BLaER1 treated with 17β-estradiol and CSF1 and Interleukin-3, amounts not matched to agents 10 nM and 100 nM (cell line): Measurements from ENCODE around the gene EFNA3.

Experiments
- H3K27ac ChIP-seq, 11 experiments: shearing (Covaris generic); formaldehyde crosslinking; 2 replicates each; pipeline ENCODE4 v1.8.1; 2022
- H3K27me3 ChIP-seq, 11 experiments: shearing (Covaris generic); formaldehyde crosslinking; 2 replicates each; pipeline ENCODE4 v1.8.1; 2022
- H3K36me3 ChIP-seq, 11 experiments: shearing (Covaris generic); formaldehyde crosslinking; 2 replicates each; pipeline ENCODE4 v1.8.1; 2022
- H3K4me1 ChIP-seq, 10 experiments: shearing (Covaris generic); formaldehyde crosslinking; 2 replicates each; pipeline ENCODE4 v1.8.1; 2022
- H3K4me2 ChIP-seq, 11 experiments: shearing (Covaris generic); formaldehyde crosslinking; 2 replicates each; pipeline ENCODE4 v1.8.1; 2022
- H3K4me3 ChIP-seq, 10 experiments: shearing (Covaris generic); formaldehyde crosslinking; 2 replicates each; pipeline ENCODE4 v1.8.1; 2022
- H3K9ac ChIP-seq, 11 experiments: shearing (Covaris generic); formaldehyde crosslinking; 2 replicates each; pipeline ENCODE4 v1.8.1; 2022
- H3K9me3 ChIP-seq, 11 experiments: shearing (Covaris generic); formaldehyde crosslinking; replicated peaks in 1 of 11; 2 replicates each; pipeline ENCODE4 v1.8.1; 2022
- H4K20me1 ChIP-seq, 11 experiments: shearing (Covaris generic); formaldehyde crosslinking; 2 replicates each; pipeline ENCODE4 v1.8.1; 2022
- Cebpa-rat ChIP-seq, 11 experiments: shearing (Covaris generic); IDR thresholded peaks; 2 replicates each; pipeline ENCODE4 v1.8.1; 2022

The EFNA3 gene

GRCh38 chr1:155052439-155053395 is 25.9 kb upstream of the EFNA3 start:
- Histone ChIP-seq H3K9me3 (no peaks in the 10 kb centered on the region), H3K27me3 (no peaks in the 10 kb centered on the region), H3K4me1 (peaks cover 33 to 48% (median 39%) of the 10 kb centered on the region in 10 experiments), H3K4me2 (peak overlapping the region; percentile 92 to 100 (median 100)), H4K20me1 (peaks cover 0 to 62% (median 23%) of the 10 kb centered on the region in 11 experiments; a peak in 18 of 22 replicates), H3K27ac (peak overlapping the region in 10 of 11 experiments; percentile 2 to 79 (median 73); a peak in 16 of 22 replicates), H3K4me3 (peak overlapping the region; percentile 84 to 95 (median 89)), H3K36me3 (peaks cover 23 to 46% (median 41%) of the 10 kb centered on the region in 11 experiments), H3K9ac (peak overlapping the region; percentile 79 to 89 (median 85))
- no peak for TF ChIP-seq Cebpa-rat (IDR thresholded peaks at IDR 0.05)

GRCh38 chr1:155053531-155054105 is 25.0 kb upstream of the EFNA3 start:
- H3K4me2 ChIP-seq = peak overlapping the region; percentile 92 to 100 (median 100)
- peak overlapping the region in 10 of 11 experiments; percentile 12 to 89 (median 64); a peak in 17 of 22 replicates for H3K9ac ChIP-seq
- H3K4me3 ChIP-seq = peak overlapping the region in 5 of 10 experiments; percentile 5 to 95 (median 87); a peak in 7 of 20 replicates
- peak overlapping the region in 7 of 11 experiments; percentile 6 to 62 (median 23); a peak in 9 of 22 replicates for H3K27ac ChIP-seq
- H3K27me3 ChIP-seq = no peaks in the 10 kb centered on the region
- peaks cover 32 to 55% (median 50%) of the 10 kb centered on the region in 11 experiments for H3K36me3 ChIP-seq
- no peak for TF ChIP-seq Cebpa-rat (IDR thresholded peaks at IDR 0.05)
- peaks cover 0 to 71% (median 29%) of the 10 kb centered on the region in 11 experiments; a peak in 18 of 22 replicates for H4K20me1 ChIP-seq
- no peaks in the 10 kb centered on the region for H3K9me3 ChIP-seq
- H3K4me1 ChIP-seq = peaks cover 33 to 48% (median 39%) of the 10 kb centered on the region in 10 experiments

- no peak overlapping the region for H3K27ac ChIP-seq
Measured at GRCh38 chr1:155057104-155057503, 21.5 kb upstream of the EFNA3 start.

GRCh38 chr1:155057788-155058211 is 20.8 kb upstream of the EFNA3 start:
- Histone ChIP-seq H3K36me3 (peaks cover 40 to 83% (median 74%) of the 10 kb centered on the region in 11 experiments), H3K4me3 (no peak overlapping the region), H4K20me1 (peaks cover 15 to 98% (median 31%) of the 10 kb centered on the region in 11 experiments; a peak in 20 of 22 replicates), H3K9ac (0 out of 22 replicates have a peak overlapping the region, but pooled peaks of 1 of the 11 experiments have one; percentile 17), H3K4me2 (no peak overlapping the region), H3K27ac (no peak overlapping the region), H3K9me3 (no peaks in the 10 kb centered on the region), H3K27me3 (no peaks in the 10 kb centered on the region), H3K4me1 (peaks cover 35 to 39% (median 37%) of the 10 kb centered on the region in 10 experiments)
- TF ChIP-seq Cebpa-rat (IDR thresholded peaks at IDR 0.05) = no peak

More at GRCh38 chr1:155057104-155057503, 21.5 kb upstream of the EFNA3 start:
- Histone ChIP-seq H3K9ac (peak overlapping the region in 1 of 11 experiments; percentile 17; a peak in 1 of 22 replicates), H4K20me1 (peaks cover 12 to 98% (median 33%) of the 10 kb centered on the region in 11 experiments; a peak in 21 of 22 replicates), H3K4me2 (no peak overlapping the region), H3K4me1 (peaks cover 36 to 38% (median 37%) of the 10 kb centered on the region in 10 experiments), H3K9me3 (no peaks in the 10 kb centered on the region), H3K27me3 (no peaks in the 10 kb centered on the region), H3K36me3 (peaks cover 40 to 83% (median 74%) of the 10 kb centered on the region in 11 experiments), H3K4me3 (no peak overlapping the region)
- no peak for TF ChIP-seq Cebpa-rat (IDR thresholded peaks at IDR 0.05)

GRCh38 chr1:155060736-155061135 is 17.9 kb upstream of the EFNA3 start:
- Histone ChIP-seq H3K27ac (no peak overlapping the region), H4K20me1 (peaks cover 15 to 94% (median 34%) of the 10 kb centered on the region in 11 experiments; a peak in 21 of 22 replicates), H3K4me1 (peaks cover 36 to 43% (median 39%) of the 10 kb centered on the region in 10 experiments), H3K9ac (peak overlapping the region in 1 of 11 experiments; percentile 37; a peak in 1 of 22 replicates), H3K36me3 (peaks cover 35 to 57% (median 54%) of the 10 kb centered on the region in 11 experiments), H3K9me3 (no peaks in the 10 kb centered on the region), H3K27me3 (no peaks in the 10 kb centered on the region), H3K4me3 (no peak overlapping the region), H3K4me2 (peak overlapping the region in 7 of 11 experiments; percentile 45 to 100 (median 95); a peak in 5 of 22 replicates)
- TF ChIP-seq Cebpa-rat (IDR thresholded peaks at IDR 0.05) = no peak

- peaks cover 43 to 50% (median 47%) of the 10 kb centered on the region in 10 experiments for H3K4me1 ChIP-seq
- H4K20me1 ChIP-seq = peaks cover 15 to 93% (median 42%) of the 10 kb centered on the region in 11 experiments; a peak in 21 of 22 replicates
- no peaks in the 10 kb centered on the region for H3K27me3 ChIP-seq
- peak overlapping the region in 7 of 11 experiments; percentile 9 to 90 (median 59); a peak in 9 of 22 replicates for H3K9ac ChIP-seq
- H3K4me3 ChIP-seq = peak overlapping the region in 7 of 10 experiments; percentile 30 to 85 (median 76); a peak in 10 of 20 replicates
- peak overlapping the region in 3 of 11 experiments; percentile 41 to 50 (median 47); a peak in 7 of 22 replicates for H3K27ac ChIP-seq
- H3K9me3 ChIP-seq = no peaks in the 10 kb centered on the region
- peak overlapping the region; percentile 91 to 100 (median 99) for H3K4me2 ChIP-seq
- no peak for TF ChIP-seq Cebpa-rat (IDR thresholded peaks at IDR 0.05)
- H3K36me3 ChIP-seq = peaks cover 31 to 55% (median 48%) of the 10 kb centered on the region in 11 experiments
Measured at GRCh38 chr1:155061381-155062150, 17.1 kb upstream of the EFNA3 start.

- no peaks in the 10 kb centered on the region for H3K27me3 ChIP-seq
- H3K4me3 ChIP-seq = peak overlapping the region in 7 of 10 experiments; percentile 30 to 85 (median 76); a peak in 11 of 20 replicates
- peaks cover 50 to 57% (median 54%) of the 10 kb centered on the region in 10 experiments for H3K4me1 ChIP-seq
- H3K9me3 ChIP-seq = no peaks in the 10 kb centered on the region
- peak overlapping the region in 3 of 11 experiments; percentile 41 to 50 (median 47); a peak in 6 of 22 replicates for H3K27ac ChIP-seq
- H4K20me1 ChIP-seq = peaks cover 15 to 93% (median 49%) of the 10 kb centered on the region in 11 experiments; a peak in 21 of 22 replicates
- H3K9ac ChIP-seq = peak overlapping the region in 8 of 11 experiments; percentile 9 to 90 (median 53); a peak in 11 of 22 replicates
- H3K4me2 ChIP-seq = peak overlapping the region; percentile 91 to 100 (median 99)
- peaks cover 31 to 53% (median 45%) of the 10 kb centered on the region in 11 experiments for H3K36me3 ChIP-seq
- no peak for TF ChIP-seq Cebpa-rat (IDR thresholded peaks at IDR 0.05)
Measured at GRCh38 chr1:155062151-155062686, 16.4 kb upstream of the EFNA3 start.
